Activated T-cell treated with anti-CD3 and anti-CD28 coated beads for 4 hours (primary cell): ENCODE data around the gene VWA7.
"Not testable (repeated sequence)": the region's sequence is repeated elsewhere in the genome, so short reads cannot be mapped to it uniquely, and the experiment has no call there.

Experiments used
- DNase-seq: peaks from one replicate; pipeline ENCODE4 v3.0.0-alpha.2; 2020

The VWA7 gene

DNA sequence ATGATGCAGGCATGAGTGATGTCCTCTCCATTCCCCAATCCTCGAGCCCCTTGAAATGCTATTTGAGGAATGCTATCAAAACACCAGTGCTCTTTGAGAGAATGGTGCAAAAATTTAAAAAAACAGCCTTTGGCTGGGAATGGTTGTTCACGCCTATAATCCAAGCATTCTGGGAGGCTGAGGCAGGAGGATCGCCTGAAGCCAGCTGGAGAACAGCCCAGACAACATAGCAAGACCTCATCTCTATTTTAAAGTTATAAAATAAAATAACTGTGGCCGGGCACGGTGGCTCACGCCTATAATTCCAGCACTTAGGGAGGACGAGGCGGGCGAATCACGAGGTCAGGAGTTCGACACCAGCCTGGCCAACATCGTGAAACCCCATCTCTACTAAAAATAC lies 22.7 kb upstream of the VWA7 start:
- DNase-seq: no peak

- DNase-seq: no peak
Observed at GRCh38 chr6:31797588-31797987, 20.5 kb upstream of the VWA7 start.

- DNase-seq: no peak
Observed at GRCh38 chr6:31796993-31797385, 19.9 kb upstream of the VWA7 start.

DNA sequence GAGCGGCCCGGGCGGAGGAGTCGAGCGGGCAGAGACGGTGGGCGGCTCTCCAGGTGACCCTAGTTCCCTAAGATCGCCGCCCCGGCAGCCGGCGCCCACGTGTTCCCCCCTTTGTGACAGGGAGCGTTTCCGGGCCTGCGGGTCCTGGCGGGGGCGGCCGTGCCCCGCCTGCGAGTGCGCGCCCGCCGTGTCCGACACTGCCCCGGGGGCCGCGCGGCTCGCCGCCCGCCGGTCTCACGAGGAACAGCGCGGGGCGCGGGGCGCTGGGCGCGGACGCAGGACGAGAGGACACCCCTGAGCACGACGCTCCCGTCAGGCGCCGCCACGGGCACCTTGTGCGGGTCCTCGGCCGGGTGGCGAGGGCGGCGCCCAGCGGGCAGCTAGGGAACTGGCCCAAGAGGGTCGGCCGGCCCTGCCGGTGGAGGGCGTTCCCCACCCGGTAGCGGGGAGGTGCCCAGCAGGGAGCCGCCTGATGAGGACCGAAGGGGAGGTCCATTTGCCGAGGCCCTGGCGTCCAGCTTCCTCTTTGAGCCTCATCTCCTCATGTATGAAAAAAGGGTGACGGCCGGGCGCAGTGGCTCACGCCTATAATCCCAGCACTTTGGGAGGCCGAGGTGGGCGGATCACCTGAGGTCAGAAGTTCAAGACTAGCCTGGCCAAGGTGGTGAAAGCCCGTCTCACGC lies 18.6 kb upstream of the VWA7 start, which contains the start of gene VARS1:
VARS1 (minus strand) TSS at position 137 of the 683 bp plus-strand sequence. CDS start 535 bp downstream, outside the sequence.
- peak; percentile 64 for DNase-seq

GRCh38 chr6:31794866-31795615 lies 17.9 kb upstream of the VWA7 start:
- peak; percentile 27 for DNase-seq

- no peak for DNase-seq
Observed at GRCh38 chr6:31794294-31794865, 17.3 kb upstream of the VWA7 start.

GRCh38 chr6:31793927-31794245 lies 16.8 kb upstream of the VWA7 start:
- DNase-seq: not testable (repeated sequence)

DNA sequence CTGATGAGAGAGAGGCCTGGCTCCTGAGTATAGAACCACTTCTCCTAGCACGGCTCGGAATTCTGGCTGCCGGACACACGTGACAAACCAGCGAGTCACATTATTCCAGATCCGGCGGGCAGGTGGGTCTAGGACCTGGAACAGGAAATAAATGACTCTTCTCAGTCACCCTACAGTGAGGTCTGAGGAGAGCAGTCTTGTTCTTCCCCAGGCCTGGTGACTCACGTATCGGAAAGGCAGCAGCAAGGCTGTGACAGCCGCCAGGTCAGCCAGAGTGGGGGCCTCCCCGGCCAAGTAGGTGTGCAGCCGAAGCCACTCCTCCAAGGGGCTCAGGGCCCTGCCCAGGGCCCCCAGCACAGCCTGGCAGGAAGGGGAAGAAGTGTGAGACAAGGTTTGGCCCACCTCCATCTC lies 15.6 kb upstream of the VWA7 start:
- no peak for DNase-seq

DNA sequence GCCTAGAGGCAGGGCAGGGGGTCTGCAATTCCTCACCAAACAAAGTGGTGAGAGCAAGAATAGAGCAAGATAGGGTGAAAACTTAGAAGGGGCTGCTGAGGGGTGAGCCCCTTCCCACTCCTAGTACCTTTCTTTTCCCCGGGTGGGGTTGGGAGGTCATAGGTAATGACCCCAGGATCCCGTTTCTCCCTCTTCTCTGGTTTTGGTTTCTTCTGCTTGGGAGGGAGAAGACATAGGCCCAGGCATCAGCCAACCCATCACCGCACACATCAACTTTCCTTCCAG lies 14.9 kb upstream of the VWA7 start:
- no peak for DNase-seq

DNA sequence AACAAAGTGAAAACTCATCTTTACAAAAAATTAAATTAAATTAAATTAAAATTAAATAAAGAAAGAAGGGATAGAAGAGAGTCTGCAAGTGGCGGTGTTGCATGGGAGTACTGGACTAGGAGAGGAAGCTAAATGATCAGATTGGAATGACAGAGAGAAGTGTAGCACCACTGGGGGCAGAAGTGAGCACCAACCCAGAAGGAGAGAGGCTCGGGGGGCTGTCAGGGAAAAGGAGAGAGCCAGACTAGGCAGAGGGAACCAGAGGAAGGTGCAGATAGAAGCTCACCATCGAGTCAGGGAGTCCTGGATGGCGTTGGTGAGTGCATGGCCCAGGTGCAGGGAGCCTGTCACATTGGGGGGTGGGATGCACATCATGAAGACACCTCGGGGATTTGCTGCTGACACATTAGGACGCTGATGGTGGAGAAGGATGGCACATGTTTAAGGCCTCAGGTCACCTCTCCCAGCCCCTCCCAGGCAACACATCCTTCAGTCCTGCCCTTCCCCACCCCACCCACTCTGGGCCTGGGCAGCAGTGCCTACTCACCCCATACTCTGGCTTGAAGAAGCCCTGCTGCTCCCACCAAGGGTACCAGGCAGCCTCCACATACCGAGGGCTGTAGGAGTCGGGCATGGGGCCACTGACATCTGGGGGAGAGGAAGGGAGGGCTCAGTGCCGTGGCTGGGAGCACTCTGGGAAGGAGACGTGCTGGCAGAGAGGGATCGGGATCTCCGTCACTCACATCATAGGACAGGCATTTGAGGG lies 14.4 kb upstream of the VWA7 start:
- DNase-seq: no peak

DNA sequence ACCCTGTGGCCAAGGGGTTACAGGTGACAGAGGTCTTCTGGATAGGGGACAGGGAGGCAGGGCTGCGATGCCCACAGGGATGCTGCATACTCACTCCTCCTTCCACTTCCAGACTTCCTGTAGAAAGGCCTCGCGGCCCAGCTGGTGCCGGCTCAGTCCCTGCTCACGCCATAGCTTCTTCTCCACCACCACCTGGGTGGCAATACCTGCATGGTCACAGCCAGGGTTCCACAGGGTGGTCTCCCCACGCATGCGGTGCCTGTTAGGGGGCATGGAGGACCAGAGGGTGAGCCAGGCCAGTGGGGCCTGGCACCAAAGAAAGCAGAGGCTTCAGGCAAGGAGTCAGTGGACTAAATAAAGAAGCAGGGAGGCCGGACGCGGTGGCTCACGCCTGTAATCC lies 8.3 kb upstream of the VWA7 start:
- no peak for DNase-seq

- no peak for DNase-seq
Observed at GRCh38 chr6:31784098-31784925, 7.2 kb upstream of the VWA7 start.

DNA sequence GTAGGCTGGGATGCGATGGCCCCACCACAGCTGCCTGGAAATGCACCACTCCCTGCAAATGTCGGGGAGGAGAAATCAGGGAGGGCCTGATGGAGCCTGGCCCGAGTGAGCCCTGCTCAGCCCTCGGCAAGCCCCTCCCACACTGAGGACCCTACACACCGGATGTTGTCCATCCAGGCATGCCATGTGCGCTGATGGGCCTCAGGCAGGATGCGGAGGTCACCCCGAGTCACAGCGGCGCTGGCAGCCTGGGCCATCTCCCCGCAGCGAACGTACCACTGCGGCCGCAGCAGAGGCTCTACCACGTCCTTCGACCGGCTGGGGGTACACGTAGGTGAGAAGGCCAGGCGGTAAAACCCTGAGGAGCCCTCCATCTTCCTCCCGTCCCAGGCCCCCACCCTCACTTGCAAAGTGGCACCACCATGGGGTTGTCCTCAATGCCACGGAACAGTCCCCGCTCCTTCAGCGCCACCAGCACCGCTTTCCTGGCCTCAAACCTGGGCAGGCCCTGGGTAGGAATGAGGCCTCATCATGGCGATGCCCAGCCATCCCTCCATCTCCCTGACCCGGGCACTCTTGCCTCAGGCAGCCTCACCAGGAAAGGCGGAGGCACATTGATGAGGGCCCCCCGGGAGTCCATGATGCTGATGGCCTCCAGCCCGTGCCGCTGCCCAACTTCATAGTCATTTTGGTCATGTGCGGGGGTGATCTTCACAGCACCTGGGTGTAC lies 5.2 kb upstream of the VWA7 start:
- no peak for DNase-seq

GRCh38 chr6:31781244-31782125 lies 4.4 kb upstream of the VWA7 start:
- no peak for DNase-seq

DNA sequence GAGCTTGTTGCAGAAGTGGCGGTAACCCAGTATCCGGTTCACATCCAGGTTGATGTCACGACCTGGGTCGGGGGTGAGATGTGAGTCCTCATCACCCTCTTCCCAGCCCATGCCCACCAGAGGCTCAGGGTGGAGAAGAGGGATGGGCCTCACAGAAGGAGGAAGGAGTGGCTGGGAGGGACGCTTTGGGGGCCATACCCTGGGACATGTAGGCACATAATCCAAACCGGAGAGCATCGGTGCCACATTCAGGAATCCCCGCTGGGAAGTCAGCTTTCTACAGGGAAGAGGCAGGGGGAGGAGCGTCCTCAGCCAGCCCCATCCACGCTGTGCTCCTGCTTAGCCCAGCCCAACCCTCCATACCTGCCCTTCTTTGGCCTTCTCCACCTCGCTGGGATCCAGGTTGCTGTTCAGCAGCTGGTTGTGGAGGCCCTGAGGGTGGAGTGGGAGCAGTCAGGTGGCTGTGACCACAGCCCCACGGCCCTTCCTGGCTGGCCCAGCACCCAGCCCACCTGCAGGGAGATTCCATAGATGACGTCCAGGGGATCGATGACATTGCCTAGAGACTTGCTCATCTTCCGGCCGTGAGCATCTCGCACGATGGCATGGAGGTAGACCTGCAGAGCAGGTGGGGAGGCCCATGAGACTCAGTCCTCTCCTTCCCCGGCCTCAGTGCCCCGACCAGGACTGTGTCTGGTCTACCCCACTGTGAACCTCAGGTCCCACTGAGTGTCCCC lies 3.5 kb upstream of the VWA7 start:
- no peak for DNase-seq

- DNase-seq: no peak
Observed at GRCh38 chr6:31779908-31780307, 2.8 kb upstream of the VWA7 start.

- DNase-seq: no peak
Observed at GRCh38 chr6:31778999-31779885, 2.1 kb upstream of the VWA7 start.

DNA sequence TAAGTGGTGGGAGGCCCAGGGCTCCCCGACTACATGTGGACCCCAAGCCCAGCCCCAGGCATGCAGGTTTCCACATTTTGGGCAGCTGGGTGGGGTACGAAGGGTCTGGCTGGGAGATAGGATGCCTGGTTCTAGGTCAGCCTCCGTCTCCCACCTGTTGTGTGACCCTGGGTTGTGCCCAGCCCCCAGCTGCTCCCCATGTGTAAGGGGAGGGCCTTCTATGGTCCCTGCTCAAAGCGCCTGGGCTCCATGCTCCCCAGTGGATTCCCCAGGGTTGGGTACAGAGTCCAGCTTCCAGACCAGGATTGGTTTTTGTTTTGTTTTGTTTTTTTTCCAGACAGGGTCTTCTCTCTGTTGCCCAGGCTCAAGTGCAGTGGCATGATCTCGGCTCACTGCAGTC lies 1.1 kb upstream of the VWA7 start:
- DNase-seq: no peak

GRCh38 chr6:31777667-31778050 lies 531 bp upstream of the VWA7 start:
- DNase-seq: no peak
